HG03442 (cell line): Measurements from ENCODE around the gene CNIH4.
"Not testable (repeated sequence)": the region's sequence is repeated elsewhere in the genome, so short reads cannot be mapped to it uniquely, and the experiment has no call there.

Experiments used
- ATAC-seq: cut with Tn5 transposase; IDR thresholded peaks from one replicate; pipeline ENCODE4 v1.9.1; 2021; ENCODE audit warnings: mild to moderate bottlenecking, moderate library complexity; ENCODE audit not compliant: unreplicated experiment

The CNIH4 gene

DNA sequence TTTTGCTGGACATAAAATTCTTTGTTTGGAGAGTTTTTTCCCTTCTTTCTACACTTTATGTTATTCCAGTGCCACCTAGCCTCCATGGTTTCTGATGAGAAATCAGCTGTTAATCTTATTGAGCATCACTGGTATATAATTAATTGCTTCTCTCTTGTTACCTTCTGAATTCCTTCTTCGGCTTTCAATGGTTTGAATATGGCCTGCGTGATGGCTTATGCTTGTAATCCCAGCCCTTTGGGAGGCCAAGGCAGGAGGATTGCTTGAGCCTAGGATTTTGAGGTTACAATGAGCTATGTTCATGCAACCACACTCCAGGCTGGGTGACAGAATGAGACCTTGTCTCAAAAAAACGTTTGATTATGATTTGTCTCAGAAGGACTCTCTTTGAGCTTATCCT lies 13.0 kb upstream of the CNIH4 start:
- no peak for ATAC-seq

DNA sequence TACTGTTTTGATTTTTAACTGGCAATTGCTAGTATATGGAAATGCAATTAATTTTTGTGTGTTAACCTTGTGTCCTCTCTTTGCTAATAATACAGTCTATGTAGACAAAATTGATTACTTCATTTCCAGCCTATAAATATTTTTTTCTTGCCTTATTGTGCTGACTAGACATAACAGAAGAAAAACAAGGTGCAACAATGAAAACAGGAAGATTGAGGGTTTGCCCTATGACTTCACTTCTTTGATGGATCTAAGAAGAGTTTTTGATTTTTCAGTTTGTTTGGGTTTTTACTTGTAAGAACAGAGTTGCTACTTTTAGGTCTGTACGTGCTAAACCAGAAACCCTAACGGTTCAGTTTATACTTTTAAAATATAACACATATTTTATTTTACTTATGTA lies 8.5 kb upstream of the CNIH4 start:
- ATAC-seq = no peak

GRCh38 chr1:224349716-224350115 lies 7.0 kb upstream of the CNIH4 start:
- ATAC-seq = not testable (repeated sequence)

DNA sequence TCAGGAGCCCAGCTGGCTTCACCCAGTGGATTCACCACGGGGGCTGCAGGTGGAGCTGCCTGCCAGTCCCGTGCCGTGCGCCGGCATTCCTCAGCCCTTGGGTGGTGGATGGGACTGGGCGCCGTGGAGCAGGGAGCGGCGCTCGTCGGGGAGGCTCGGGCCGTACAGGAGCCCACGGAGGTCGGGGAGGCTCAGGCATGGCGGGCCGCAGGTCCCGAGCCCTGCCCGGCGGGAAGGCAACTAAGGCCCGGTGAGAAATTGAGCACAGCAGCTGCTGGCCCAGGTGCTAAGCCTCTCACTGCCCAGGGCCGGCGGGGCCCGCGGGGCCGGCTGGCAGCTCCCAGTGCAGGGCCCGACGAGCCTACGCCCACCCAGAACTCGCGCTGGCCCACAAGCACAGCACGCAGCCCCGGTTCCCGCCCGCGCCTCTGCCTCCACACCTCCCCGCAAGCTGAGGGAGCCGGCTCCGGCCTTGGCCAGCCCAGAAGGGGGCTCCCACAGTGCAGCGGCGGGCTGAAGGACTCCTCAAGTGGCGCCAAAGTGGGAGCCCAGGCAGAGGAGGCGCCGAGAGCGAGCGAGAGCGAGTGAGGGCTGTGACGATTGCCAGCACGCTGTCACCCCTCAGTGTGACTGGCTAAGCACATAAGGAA lies 4.1 kb upstream of the CNIH4 start:
- not testable (repeated sequence) for ATAC-seq

GRCh38 chr1:224353975-224354925 lies 2.4 kb upstream of the CNIH4 start:
- no peak for ATAC-seq

GRCh38 chr1:224357626-224358124 lies 996 bp downstream of the CNIH4 start:
- ATAC-seq = no peak

GRCh38 chr1:224358237-224358636 lies 1.6 kb downstream of the CNIH4 start:
- no peak for ATAC-seq

GRCh38 chr1:224359207-224359606 lies 2.5 kb downstream of the CNIH4 start:
- ATAC-seq = no peak

- ATAC-seq = peak; percentile 93
These were observed 11.7 kb downstream of the CNIH4 start for GRCh38 chr1:224368409-224368808.

DNA sequence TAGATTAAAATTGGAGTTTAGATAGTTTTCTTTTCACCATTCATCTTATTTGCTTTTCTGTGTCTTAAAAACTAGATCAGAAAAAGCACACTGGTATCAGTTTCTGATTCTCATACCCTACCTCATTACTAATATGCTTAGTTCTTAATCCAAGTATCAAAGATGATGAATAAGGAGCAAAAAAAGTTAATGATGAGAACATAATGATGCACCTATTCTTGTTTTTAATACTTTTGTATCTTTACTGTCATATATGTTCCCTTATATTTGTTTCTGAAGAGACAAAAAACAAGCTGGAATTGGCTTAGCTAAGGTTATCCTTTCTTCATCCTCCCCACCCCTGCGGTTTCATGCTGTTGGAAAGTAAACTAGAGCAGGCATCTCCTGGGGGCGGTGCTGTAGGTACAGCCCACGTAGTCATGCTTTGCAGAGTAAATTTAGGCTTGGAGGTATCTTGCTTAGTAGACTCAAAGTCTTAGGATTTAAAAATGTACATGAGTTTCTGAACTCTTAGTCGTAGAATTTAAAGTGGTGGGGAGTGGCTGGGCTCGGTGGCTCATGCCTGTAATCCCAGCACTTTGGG lies 16.4 kb downstream of the CNIH4 start:
- no peak for ATAC-seq

GRCh38 chr1:224375059-224375458 lies 18.4 kb downstream of the CNIH4 start:
- ATAC-seq = no peak

GRCh38 chr1:224377676-224378006 lies 21.0 kb downstream of the CNIH4 start:
- peak; percentile 77 for ATAC-seq

GRCh38 chr1:224378855-224379631 lies 22.4 kb downstream of the CNIH4 start:
- ATAC-seq = peak; percentile 38

- ATAC-seq = peak; percentile 58
These were observed 23.3 kb downstream of the CNIH4 start for GRCh38 chr1:224380003-224380402.

- no peak for ATAC-seq
These were observed 25.3 kb downstream of the CNIH4 start for GRCh38 chr1:224381880-224382548.

DNA sequence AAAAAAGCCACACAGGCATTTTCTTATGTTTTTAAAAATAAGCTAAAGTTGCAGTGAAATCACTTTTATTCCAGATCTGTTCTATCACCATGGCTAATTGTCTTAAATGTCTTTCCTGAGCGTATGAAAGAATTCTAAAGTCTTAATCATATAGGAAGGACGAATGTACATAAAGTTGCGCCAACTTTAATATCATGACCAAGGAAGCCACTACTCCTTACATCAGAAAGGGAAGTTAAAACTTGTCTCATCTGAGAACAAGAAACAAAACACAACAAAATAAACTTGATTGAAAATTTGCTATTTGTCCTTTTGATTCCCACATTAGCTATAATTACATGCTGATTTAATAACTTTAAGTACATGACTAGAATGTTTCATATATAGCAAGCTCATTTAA lies 26.5 kb downstream of the CNIH4 start:
- ATAC-seq = no peak

DNA sequence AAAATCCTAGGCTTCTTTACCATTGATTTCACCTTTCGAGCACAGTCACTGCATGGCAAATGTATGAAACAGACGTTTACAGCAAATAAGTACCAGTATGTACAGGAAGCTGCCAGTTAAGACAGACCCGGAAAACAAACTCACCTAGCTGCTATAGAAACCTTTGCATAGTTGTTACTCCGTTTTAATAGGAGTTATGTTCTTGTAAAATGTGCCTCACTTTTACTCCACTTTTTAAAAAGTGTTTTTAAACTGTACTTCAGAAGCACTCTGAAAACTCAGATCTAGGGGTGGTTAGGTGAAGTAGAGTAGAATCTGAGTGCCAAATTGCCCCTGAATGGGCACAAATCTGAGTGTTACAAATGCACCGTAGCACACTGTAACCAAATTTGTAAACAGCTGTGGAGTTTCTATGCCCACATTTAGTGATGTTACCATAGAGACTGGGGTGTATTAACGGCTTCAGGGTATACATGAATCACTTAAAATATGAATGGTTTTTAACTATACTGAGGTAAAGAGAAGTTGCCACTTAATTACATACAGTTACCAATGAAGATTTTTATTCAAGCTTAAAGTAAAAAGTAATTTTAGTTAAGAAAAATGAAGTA lies 30.7 kb downstream of the CNIH4 start:
- no peak for ATAC-seq

- ATAC-seq = no peak
These were observed 31.3 kb downstream of the CNIH4 start for GRCh38 chr1:224387943-224388342.

DNA sequence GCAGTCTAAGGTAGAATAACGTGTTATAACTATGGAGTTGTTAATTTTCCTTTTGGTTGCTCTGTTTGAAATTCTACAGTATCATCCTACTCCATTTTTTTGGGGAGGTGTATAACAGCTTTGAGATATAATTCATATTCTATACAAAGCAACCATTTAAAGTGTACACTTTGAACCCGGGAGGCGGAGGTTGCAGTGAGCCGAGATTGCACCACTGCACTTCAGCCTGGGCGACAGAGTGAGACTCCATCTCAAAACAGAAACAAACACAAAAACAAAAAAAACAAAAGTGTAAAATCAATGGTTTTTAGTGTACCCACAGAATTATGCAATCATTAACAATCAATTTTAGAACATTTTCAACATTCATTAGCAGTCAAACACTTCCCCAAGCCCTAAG lies 33.8 kb downstream of the CNIH4 start:
- no peak for ATAC-seq
